KG1 (cell line): Measurements from ENCODE around the gene DAZAP1.
"Not testable (repeated sequence)": the region's sequence is repeated elsewhere in the genome, so short reads cannot be mapped to it uniquely, and the experiment has no call there.

ENCODE experiments used
- DNase-seq: peaks from one replicate; lab custom pipeline; 2025; lab: John Stamatoyannopoulos, UW

The DAZAP1 gene

GRCh38 chr19:1411255-1412191 is 4.1 kb downstream of the DAZAP1 start:
- DNase-seq, result no peak

DNA sequence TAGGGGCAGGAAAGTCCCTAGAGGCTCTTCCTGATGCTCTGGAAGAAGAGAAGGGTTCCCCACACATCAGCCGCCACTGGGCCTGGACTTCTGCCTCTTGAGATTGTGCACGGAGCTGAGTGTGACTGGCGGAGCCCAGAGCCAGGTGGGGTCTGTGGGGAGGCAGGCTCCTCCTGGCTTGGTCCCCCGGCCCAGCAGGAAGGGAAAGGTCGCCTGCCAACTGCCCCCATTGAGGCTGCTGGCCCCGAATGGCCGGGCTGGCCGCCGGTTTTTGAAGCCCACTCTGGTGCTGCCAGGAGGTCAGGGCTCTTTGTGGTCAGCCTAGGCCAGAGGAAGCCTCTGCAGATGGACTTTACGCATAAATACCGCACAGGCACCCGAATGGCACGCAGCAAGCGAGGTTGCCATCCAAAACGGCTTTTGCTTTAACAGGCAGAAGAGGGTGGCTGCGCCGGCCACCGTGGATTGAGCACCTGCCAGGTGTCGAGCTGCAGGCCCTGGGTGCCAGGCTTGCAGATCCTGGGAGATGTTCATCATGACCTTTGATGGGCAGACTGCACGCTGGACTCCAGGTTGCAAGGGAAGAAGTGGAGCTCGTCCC is 5.0 kb downstream of the DAZAP1 start:
- DNase-seq, result no peak

- no peak for DNase-seq
Measured at GRCh38 chr19:1412995-1413800, 5.8 kb downstream of the DAZAP1 start.

GRCh38 chr19:1416014-1416841 is 8.8 kb downstream of the DAZAP1 start:
- no peak for DNase-seq

- DNase-seq, result no peak
Measured at GRCh38 chr19:1417145-1417544, 9.8 kb downstream of the DAZAP1 start.

DNA sequence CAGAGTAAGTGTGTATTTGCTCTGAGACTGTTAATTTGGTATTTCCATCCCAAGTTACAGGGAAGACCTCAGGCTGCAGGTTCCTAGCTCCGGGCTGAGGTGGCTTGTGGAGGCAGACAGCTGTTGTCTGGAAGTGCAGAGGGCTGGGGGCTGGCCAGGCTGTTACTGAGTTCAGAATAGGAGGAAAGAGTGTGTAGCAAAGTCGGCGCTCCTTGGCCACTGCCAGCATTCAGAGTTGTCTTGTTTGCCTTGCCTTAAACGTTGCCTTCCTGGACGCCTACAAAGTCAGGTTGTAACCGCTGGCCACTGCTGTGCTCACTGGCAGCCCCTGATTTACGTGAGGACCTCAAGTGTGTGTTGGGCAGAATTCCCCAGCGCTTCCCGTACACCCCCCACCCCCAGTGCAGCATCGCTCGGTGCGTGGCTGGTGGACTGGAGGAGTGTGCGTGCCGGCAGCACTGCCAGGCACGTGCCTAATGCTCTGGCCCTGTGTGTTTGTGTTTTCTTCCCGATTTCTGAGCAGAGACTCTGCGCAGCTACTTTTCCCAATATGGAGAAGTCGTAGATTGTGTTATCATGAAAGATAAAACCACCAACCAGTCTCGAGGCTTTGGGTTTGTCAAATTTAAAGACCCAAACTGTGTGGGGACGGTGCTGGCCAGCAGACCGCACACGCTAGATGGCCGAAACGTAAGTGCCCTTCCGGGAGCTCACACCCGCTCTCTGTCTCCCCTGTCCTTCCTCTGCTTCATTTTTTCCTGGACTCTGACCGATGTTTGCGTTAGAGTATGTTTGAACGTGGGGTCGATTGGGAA is 10.5 kb downstream of the DAZAP1 start:
- DNase-seq, result no peak

GRCh38 chr19:1418496-1418775 is 11.1 kb downstream of the DAZAP1 start:
- DNase-seq, result no peak

DNA sequence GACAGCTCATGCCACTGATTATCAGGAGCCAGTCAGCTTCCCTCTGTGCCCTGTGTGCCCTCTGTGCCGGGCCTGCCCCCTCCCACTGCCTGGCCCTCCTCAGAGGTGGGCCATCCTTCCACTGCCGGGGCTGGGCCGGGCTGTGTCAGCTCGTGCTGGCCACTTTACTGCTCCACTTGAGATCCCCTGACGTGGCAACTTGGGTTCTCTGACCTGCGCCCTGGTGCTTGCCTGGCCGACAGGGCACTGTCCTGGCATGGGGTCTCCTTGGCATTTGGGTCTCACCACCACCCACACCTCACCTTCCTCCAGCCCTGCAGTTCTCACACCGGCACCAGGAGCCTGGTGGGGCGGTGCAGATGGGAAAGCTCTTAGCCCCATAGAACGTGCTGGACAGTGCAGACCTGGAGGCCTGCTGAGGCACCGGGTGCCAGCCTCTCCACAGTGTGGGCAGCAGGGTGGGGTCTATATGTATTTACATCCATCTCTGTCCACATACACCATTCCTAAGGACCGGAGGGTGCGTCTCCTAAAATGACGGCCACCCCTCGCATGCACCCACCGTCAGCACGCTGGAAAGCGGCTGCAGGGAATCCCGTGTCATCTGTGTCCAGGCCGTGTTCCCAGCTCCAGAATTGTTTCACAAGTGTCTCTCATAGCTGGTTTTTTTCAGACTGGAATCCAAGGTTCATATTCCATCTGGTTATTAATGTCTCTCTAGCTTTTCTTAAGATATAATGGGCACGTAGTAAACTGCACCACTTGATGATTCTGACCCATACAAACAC is 11.8 kb downstream of the DAZAP1 start:
- no peak for DNase-seq

- not testable (repeated sequence) for DNase-seq
Measured at GRCh38 chr19:1420085-1420484, 12.7 kb downstream of the DAZAP1 start.

- DNase-seq, result no peak
Measured at GRCh38 chr19:1420590-1420989, 13.2 kb downstream of the DAZAP1 start.

DNA sequence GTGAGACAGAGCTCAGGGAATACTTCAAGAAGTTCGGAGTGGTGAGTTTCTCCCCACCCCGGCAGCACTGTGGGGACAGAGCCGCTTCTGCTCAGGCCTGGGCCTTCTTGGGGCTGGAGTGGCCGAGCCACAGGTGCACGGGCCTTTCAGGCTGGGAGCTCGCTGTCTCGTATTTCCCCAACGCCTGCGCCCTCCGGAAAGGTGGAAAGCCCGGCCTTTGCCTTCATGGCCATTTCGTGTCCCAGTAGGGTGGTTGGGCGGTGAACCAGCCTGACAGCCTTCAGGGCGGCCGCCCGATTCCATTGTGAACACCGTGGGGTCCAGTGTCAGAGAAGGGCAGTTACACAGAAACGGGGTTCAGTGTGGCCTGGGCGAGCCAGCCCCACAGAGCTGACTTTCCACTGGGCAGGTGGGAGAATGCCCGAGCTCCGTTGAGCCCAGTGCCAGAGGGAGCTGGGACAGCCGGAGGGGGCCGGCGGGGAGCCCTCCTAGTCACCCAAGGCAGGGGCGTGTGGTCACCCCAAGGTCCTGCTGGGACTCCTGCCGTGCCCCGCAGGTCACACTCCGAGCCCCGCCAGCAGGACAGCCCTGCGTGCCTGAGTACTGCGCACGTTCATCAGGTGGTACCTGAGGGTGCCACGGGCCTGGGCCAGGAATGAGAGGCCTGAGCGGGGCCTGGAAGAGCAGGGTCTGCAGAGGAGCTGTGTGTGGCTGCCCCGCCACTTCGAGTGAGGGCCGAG is 14.0 kb downstream of the DAZAP1 start:
- DNase-seq, result no peak

GRCh38 chr19:1421958-1422305 is 14.5 kb downstream of the DAZAP1 start:
- DNase-seq, result no peak

DNA sequence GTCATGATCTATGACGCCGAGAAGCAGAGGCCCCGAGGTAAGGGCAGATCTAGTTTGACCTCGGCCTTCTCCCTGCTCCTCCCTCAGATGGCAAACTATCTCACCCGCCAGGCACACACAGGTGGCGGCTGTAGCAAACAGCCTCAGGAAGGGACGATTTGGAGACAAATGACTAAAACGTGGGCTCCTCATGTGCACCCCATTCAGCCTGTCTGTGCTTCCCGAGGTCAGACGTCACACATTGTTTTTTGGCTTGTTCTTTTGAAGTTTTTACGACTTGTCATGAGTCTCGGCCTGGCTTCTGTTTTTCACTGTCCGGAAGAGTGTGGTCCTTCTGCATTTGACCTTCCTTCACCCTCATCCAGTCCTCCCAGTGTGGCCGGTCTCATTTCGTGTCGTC is 15.0 kb downstream of the DAZAP1 start:
- DNase-seq, result no peak

- no peak for DNase-seq
Measured at GRCh38 chr19:1422943-1423342, 15.6 kb downstream of the DAZAP1 start.

DNA sequence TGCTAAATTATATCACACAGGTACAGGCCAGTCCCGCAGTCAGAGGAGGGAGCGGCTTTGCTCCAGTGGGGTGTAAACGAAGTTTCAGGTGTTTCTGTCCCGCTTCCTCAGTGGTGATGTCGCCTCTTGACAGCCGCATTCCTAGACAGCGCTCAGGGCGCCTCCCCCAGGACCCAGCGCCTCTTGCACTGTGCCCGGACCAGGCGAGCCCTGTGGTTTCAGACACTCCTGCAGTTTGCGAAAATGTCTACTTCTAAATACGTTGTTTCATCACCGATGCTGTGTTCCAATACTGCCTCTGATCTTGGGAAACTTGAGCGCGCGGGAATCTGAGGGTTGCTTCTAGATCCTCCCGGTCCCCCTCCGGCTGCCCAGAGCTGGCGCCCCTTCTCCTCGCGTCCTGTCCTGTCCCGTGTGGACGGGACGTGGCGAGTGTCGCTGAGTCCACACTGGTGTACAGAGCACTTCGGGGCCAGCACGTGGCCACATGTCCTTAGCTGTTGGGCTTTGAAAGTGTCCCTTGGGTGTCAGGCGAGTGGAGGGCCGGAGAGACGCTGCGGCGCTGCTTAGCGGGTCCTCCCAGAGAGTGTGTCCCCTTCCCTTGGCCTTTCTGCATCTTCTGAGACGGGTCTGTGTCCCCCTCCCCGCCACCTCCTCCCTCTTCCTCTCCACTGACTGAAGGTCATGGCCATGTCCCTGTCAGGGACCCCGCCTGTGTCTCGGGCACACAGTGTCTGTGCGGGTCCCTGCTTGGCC is 16.2 kb downstream of the DAZAP1 start:
- DNase-seq, result no peak

- DNase-seq, result no peak
Measured at GRCh38 chr19:1424192-1424955, 17.0 kb downstream of the DAZAP1 start.

DNA sequence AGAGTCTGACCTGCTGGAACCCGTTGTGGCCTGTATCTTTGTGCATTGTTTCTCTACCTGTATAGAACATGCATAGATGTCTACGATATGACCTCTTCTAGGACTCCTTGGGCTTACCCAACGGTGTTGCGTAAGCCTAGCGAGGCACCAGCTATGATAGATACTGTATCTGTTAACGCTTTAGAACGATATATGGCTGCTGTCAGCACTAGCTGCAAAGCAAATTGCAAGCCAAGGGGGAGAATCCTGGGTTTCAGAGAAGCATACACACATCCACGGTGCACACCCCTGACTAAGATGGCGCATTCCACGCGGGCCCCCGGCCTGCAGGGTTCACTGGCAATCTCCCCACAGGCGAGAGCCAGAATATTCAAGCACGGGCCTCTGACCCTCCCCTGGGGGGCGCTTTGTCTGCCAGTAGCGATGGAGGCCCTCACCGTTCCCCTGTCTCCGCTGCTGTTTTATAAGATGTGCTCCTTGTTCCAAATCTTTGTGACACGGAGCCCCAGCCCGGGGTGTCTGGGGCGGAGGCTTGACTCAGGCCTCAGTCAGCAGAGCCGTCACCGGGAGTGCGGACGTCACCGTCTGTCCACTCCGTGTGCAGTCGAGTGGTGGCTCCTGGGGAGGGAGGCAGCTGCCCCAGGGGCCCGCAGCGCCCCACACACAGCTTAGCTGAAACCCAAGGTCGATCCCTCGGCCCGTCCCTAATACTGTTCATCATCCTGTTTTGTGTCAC is 17.9 kb downstream of the DAZAP1 start:
- no peak for DNase-seq
